HG03469 (cell line): ENCODE measurements around the gene TSPAN6.

Experiments
- ATAC-seq: cut with Tn5 transposase; IDR thresholded peaks from one replicate; pipeline ENCODE4 v1.9.1; 2021; ENCODE audit warnings: mild to moderate bottlenecking, moderate library complexity, moderate number of reproducible peaks; ENCODE audit not compliant: unreplicated experiment

TSPAN6 gene

DNA sequence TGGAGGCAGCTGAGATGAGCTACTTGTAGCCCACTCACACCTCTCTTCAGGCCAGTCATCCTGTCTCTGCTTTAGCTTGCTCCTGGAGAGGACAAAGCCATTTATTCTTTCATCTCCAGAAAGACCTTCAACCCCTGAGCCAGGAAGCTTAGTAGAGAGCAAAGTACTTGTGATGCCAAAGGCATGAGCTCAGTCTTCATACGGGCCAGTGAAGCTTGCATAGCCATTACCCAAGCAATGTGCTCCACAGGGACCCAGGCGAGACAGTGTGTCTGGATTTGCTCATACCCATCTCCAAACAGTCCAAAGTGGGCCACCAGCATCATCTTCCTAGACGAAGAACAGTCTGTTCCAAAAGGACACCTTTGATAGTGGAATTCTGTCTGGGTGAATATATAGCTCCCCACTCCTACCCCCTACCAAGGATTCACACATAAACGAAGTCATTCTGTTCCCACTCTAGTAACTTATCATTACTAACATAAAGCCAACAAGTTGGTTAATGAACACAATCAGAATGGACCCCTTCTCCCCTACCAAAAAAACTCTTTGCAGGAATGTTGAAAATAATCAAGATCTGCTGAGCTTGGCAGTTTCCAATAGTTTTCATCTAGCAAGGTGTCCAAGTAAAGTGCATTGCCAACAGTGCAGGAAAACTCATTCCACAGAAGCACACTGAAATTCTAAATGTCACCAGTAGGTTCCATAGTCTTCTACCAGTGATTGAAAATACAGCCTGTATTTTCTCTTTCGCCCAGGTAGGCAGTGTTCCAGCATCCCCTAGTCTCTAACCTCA, 45.2 kb downstream of the TSPAN6 start:
- no peak for ATAC-seq

DNA sequence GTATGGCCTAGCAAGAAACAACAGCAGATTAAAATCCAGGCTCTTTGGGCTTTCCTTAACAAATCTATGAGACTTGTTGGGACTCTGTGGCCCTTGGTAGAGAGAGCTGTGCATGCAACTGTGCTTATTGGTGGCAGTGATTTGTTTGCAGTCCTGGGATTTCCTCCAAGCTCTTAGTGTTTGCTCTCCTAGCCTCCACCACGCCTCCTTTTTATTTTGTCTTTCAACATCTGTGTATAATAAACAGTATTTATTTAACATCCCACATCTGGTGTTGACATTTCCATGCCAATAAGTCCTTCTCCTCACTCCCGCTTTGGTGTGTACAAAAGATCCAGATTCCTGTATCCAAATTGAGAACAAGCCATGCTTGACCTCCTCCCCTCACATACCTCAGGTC, 48.7 kb downstream of the TSPAN6 start:
- ATAC-seq = no peak

- ATAC-seq = no peak
Measured at GRCh38 chrX:100586747-100587146, 49.9 kb downstream of the TSPAN6 start.

GRCh38 chrX:100584611-100585010, 52.0 kb downstream of the TSPAN6 start, which contains the start of gene TNMD:
Gene TNMD (plus strand): TSS chrX:100584936. CDS start chrX:100585019, 83 bp downstream.
- ATAC-seq = no peak
